NCI-H2107 (cell line): ENCODE results near the gene MARCKSL1.
"Not testable (repeated sequence)": the region's sequence is repeated elsewhere in the genome, so short reads cannot be mapped to it uniquely, and the experiment has no call there.

Experiments
- DNase-seq: peaks from one replicate; lab custom pipeline; 2025; lab: John Stamatoyannopoulos, UW

The MARCKSL1 gene

GRCh38 chr1:32289256-32289655 lies 46.8 kb downstream of the MARCKSL1 start:
- no peak for DNase-seq

GRCh38 chr1:32286763-32287162 lies 49.3 kb downstream of the MARCKSL1 start:
- no peak for DNase-seq

- DNase-seq = no peak
Observed at GRCh38 chr1:32285658-32286057, 50.4 kb downstream of the MARCKSL1 start.

- not testable (repeated sequence) for DNase-seq
Observed at GRCh38 chr1:32284777-32285176, 51.3 kb downstream of the MARCKSL1 start.
